Body of pancreas (tissue), 4 donors: ENCODE results near the gene ELF2.

Source experiments
- POLR2A ChIP-seq, 3 donors: fragments of 450-650 bp; IDR thresholded peaks; one replicate each; pipeline ENCODE4 v1.6.1; 2016; ENCODE audit warnings: antibody characterized with exemption in 3 of 3, mild to moderate bottlenecking in 2 of 3
- TF ChIP-seq, protein P1 (sequence below), 7 experiments: fragments of 450-650 bp in 4 of 7; fragments of 200-600 bp in 3 of 7; sonication (generic) in 3 of 7; IDR thresholded peaks; one replicate each; pipeline ENCODE4 v1.5.1; 2016 to 2019; ENCODE audit warnings: antibody characterized with exemption in 7 of 7

DNA sequence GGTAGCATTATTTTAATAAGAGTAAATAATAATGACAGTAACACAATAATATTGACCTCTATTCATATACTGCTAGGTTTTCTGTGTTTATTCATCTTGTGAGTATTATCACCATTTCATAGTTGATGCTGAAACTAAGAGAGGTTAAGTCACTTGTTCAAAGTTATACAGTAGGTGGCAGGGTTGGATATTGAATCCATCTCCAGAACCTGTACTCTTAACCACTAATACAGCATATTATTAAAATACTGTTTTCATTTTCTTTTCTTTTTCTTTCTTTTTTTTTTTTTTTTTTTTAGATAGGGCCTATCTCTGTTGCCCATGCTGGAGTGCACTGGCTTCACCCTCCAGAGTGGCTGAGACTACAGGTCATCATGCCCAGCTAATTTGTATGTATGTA is 7.1 kb upstream of the ELF2 start:
- TF ChIP-seq, protein P1, sequence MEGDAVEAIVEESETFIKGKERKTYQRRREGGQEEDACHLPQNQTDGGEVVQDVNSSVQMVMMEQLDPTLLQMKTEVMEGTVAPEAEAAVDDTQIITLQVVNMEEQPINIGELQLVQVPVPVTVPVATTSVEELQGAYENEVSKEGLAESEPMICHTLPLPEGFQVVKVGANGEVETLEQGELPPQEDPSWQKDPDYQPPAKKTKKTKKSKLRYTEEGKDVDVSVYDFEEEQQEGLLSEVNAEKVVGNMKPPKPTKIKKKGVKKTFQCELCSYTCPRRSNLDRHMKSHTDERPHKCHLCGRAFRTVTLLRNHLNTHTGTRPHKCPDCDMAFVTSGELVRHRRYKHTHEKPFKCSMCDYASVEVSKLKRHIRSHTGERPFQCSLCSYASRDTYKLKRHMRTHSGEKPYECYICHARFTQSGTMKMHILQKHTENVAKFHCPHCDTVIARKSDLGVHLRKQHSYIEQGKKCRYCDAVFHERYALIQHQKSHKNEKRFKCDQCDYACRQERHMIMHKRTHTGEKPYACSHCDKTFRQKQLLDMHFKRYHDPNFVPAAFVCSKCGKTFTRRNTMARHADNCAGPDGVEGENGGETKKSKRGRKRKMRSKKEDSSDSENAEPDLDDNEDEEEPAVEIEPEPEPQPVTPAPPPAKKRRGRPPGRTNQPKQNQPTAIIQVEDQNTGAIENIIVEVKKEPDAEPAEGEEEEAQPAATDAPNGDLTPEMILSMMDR (IDR thresholded peaks at IDR 0.05), result peak in 4 of 7 experiments; percentile 7 to 26 (median 16)
- TF ChIP-seq POLR2A (IDR thresholded peaks at IDR 0.05), result no peak
